ENCODE results near the gene TMEM151B.

The TMEM151B gene

DNA sequence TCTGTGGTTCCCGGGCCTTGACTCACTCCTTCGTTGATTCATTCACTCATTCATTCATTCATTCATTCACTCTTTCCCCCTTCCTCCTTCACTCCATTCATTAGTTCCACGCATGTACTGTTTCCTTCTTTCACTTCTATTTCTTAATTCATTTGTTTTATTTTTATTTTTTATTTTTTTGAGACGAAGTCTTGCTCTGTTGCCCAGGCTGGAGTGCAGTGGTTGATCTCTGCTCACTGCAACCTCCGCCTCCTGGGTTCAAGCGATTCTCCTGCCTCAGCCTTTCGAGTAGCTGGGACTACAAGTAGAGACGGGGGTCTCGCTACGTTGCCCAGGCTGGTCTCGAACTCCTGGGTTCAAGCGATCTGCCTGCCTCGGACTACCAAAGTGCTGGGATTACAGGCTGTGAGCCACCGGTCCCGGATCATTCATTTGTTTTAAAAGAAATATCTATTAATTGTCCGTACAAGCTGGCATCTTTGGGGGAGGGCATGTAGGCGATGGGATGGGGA, 4.5 kb upstream of the TMEM151B start:
- no peak for DNase-seq

DNA sequence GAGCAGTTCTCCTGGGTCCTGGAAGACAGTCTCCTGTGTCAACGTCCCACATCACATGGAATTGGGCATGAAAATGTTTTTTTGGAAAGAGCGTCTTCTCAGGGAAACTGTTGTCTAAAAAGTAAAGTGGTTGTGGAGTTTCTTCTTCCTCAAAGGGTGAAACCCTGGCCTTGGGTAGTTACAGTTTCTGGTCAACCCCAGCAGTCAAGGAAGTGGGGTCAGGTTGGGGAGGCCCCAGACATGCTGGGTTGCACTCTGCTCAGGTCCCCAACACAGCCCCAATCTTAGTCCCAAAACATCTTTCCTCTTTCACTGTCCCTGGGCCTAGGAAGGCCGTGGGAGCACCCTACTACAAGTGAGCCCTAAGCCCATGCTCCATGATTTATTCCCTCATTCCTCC, 3.9 kb upstream of the TMEM151B start:
- DNase-seq, result no peak

DNA sequence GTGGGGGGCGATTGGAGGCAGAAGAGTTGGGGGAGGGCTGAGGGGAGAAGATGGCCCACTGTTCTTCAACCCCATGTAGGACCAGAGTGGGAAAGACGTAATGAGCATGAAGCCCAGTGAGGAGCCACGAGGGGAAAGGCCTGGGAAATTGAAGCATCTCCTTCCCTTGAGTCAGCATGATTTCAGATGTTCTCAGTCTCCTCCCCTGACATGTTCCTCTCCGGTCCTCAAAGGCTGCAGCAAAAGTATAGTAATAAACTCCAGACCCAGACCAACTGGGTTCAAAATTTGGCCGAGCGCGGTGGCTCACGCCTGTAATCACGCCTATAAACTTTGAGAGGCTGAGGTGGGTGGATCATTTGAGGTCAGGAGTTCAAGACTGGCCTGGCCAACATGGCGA, 3.0 kb upstream of the TMEM151B start:
- DNase-seq, result no peak

DNA sequence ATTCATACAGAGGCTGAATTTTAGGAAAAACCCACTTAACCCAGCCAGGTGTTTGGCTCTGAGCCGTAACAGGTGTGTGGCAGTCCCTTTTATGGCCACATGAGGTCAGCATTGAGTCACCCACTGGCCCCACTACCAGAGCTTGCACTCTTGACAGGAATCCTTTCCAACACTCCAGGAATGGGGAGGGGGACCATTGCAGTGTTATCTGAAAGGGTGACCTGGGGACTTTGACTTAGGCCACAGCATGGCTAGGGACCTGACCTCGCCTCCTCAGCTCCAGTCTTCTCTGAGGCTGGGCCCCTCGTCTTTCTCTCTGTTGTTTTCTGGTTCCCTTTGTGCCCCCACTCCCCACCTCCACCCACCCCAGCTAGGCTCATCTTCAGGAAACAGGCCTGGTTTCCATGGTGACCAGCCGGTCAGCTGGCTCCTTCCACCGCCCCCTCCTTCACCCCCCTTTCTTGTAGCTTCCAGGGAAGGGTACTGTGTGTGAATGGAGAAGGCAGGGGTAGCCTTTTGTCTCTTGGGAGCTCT, 2.1 kb upstream of the TMEM151B start:
- no peak for DNase-seq

DNA sequence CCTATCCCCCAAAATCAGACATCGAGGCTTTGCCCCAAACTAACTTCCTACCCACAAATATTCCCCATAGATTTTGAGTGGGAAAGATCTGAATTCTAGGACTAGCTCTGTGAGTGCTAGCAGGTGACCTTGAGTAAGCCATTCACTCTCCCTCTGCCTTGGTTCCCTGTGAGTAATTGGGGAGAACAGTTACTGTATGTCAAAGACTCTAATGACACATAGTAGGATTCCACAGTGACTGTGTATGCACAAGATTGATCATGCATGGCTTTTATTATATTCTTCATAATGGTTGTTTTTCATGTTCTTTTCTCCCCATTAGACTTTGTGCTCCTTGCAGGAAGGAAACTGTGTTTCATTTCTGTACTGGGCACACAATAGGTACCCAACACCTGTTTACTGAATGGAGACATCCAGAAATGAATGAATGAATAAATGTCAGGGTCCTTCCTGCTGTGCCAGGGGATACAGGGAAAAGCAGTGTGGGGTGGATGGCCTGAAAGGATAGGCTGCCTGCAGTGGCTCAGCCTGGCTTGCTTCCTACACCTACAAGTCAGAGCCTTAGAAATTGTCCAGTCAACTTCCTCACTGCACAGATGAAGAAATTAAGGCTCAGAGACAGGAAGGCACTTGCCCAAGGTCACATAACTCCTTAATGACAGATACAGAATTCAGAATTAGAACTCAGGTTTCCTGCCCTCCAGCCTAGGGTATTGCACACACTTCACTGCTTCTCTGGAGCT, 901 bp upstream of the TMEM151B start:
- no peak for DNase-seq

DNA sequence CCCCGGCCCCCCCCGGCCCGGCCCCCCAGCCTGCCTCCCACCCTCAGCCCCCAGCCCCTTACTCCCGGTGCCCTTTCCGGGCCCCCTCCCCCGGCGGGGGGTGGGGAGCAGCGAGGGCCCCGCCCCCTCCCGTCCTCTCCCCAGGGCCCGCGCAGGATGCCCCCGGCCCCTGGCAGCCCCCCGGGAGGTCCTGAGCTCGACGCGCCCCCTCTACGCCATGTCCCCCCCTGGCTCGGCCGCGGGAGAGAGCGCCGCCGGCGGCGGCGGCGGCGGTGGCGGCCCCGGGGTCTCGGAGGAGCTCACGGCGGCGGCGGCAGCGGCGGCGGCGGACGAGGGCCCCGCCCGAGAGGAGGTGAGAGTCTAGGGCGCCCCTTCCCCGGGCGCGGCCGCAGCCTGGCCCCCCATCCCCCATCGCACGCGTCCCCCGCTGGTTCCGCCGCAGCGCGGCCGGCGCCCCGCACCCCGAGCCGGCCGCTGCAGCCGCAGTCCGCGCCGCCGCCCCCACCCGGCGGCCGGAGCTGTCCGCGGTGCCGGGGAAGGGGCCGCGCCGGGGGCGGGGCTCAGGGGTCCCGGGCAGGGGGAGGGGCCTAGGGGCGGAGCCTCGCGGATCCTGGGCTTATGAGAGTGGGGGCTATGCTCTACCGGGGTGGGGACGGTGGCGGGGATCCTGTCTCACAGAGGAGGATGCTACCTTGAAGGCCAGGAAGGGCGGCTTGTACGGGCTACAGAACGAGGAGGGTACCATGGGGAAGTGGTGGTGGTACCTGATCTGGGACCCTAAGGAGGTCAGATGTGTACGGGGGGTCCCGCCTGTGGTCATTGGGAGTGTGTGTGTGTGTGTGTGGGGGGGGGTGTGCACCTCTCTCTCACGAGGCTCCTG, 516 bp downstream of the TMEM151B start:
- no peak for DNase-seq

DNA sequence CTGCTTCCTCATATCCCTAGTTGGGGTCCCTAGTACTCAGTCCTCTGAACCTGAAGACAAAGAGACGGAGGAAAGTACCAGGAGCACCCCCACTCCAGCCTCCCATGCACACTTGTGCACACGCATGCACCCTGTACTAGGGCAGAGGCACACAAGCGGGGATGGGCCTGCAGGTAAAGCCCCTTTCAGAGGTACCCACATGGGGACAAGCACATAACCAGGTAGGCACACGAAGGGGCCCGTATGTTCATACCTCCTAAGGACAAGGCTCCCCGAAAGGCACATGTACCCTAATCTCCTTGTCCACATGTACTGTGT, 1.1 kb downstream of the TMEM151B start:
- DNase-seq, result no peak

DNA sequence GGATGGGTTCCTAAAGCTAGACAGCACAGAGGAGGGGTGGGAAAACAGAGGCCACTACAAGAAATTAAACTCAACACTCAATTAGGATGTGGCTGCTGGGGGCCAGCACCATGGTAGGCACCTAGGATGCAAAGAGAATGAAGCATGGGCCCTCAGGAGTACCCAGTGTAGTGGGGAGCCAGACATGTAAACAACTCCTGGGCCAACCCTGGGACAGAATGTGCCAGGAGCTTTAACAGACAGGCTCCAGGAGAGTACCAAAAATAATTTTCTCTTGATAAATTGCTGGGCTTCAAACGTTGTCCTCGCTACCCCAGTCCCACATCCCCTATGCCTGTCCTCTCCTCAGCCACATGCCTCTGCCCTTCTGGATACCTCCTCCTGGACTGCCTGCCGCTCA, 1.7 kb downstream of the TMEM151B start:
- no peak for DNase-seq

DNA sequence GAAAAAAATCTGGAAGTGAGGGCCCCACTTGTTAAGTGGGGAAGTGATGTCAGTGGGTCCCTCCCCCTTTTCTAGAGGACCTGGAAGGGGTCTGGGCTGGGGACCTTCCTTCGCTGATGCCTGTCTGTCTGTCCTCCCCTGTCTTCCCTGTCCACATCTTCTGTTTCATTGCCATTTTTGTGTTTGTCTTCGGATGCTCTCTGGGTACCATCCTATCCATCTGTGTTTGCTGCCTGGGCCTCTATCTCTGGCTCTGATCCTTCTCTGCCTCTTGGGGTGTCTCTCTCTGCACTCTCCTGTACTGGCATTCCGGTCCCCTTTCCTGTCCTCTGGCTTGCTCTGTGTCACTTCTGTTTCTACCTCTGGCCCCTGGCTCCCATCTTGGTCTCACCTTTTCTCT, 2.3 kb downstream of the TMEM151B start:
- no peak for DNase-seq

DNA sequence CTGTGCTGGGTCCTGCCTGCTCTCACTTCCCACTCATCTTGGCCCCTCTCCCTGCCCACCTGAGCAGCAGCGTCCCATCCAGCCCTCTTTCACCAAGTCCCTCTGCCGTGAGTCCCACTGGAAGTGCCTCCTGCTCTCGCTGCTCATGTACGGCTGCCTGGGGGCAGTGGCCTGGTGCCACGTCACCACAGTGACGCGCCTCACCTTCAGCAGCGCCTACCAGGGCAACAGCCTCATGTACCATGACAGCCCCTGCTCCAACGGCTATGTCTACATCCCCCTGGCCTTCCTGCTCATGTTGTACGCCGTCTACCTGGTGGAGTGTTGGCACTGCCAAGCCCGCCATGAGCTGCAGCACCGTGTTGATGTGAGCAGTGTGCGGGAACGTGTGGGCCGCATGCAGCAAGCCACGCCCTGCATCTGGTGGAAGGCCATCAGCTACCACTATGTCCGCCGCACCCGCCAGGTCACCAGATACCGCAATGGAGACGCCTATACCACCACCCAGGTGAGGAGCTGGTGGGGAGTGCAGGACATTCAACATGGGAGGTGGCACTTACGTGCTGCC, 2.8 kb downstream of the TMEM151B start:
- DNase-seq, result no peak

DNA sequence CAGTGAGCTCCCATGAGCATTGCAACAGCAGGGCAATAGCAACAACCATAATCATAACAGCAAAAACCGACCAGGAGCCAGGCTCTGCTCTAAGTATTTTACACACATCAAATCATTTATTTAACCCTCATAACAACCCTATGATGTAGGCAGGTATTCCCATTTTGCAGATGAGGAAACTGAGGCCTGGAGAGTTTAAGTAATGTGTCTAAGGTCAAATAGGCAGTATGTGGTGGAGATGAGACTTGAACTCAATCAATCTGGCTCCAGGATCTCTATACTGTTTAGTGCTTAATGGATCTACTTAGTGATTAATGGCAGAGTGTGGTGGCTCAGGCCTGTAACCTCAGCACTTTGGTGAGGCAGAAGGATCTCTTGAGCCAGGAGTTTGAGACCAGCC, 3.4 kb downstream of the TMEM151B start:
- DNase-seq, result no peak

DNA sequence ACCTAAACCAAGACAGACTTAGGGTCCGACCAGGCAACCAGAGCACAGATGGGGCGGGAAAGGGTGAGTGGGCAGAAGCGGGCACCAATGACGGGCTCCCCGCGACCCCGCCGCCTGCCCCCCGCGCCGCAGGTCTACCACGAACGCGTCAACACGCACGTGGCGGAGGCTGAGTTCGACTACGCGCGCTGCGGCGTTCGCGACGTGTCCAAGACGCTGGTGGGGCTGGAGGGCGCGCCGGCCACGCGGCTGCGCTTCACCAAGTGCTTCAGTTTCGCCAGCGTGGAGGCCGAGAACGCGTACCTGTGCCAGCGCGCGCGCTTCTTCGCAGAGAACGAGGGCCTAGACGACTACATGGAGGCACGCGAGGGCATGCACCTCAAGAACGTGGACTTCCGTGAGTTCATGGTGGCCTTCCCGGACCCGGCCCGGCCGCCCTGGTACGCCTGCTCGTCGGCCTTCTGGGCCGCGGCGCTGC, 5.1 kb downstream of the TMEM151B start:
- no peak for DNase-seq

DNA sequence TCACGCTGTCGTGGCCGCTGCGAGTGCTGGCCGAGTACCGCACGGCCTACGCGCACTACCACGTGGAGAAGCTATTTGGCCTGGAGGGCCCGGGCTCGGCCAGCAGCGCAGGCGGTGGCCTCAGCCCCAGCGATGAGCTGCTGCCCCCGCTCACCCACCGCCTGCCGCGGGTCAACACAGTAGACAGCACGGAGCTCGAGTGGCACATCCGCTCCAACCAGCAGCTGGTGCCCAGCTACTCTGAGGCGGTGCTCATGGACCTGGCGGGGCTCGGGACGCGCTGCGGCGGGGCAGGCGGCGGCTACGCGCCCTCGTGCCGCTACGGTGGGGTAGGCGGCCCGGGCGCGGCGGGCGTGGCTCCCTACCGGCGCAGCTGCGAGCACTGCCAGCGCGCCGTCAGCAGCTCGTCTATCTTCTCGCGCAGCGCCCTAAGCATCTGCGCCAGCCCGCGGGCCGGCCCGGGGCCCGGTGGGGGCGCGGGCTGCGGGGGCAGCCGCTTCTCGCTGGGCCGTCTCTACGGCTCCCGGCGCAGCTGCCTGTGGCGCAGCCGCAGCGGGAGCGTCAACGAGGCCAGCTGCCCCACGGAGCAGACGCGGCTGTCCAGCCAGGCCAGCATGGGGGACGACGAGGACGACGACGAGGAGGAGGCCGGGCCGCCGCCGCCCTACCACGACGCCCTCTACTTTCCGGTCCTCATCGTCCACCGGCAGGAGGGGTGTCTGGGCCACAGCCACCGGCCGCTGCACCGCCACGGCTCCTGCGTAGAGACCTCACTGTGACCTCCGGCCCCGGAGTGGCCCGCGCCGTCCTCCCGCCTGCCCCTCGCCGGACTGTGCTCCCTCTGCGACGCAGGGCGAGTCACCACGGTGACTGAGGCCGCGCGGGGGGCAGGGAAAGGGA, 5.7 kb downstream of the TMEM151B start:
- no peak for DNase-seq

DNA sequence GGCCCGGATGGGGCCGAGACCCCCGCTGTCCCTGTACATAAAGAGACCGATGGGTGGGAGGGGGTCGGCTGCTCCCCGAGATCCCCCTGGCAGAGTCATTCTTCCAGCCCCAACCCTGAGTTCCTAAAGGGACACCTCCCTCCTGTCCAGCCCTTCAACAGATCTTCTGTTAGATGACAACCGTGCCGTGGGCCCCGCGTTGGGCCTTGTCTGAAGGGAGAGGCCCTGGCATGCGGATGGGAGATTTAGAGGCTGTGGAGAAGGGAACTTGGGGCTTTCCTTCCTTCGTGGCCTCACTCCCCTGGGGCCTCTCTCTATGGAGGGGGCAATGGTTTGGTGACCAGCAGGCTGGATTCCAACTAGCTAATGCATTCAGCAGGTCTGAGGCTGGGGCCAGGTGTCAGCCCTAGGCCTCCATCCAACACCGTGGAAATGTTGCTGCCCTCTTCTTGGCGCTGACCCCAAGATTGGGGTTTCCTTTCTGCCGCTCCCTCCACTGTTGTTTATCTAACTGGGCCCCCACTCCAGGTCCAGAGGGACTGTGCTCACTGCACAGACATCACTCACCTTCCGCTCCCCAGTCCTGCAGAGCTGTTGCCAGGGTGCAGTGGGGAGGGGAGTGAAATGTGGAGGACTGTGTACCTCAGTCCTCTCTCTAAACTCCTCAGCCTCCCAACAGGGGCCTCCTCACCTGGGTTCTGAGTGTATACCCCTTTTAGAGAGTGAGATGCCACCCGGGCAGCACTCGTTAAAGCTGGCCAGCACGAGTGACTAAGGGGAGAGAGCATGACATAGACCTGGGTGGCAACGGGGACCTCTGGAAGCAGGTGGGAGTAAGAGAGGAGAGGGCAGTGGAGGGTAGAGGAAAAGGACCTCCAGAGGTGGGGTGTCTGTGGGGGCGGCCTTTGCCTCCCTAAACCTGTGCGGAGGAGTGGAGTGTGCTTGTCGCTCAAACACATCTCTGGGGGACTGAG, 6.7 kb downstream of the TMEM151B start:
- no peak for DNase-seq

DNA sequence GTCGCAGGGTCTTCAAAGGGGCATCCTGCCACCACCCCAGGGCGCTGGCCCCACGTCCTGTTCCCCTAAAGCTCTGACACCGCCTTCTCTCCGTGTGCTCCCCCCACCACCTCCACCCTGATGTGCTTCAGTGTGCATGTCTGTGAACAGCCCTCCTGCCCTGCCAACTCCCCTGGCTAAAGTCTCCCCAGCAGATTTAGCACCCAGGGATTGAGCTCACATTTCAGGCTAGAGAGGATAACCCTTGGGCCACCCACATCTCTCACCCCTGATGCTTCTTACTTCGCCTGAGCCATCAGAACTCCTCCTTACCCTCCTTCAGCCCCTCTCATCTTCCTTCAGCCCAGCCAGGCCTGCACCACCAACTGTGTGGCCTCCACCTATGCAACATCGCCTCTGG, 7.5 kb downstream of the TMEM151B start:
- DNase-seq, result no peak

DNA sequence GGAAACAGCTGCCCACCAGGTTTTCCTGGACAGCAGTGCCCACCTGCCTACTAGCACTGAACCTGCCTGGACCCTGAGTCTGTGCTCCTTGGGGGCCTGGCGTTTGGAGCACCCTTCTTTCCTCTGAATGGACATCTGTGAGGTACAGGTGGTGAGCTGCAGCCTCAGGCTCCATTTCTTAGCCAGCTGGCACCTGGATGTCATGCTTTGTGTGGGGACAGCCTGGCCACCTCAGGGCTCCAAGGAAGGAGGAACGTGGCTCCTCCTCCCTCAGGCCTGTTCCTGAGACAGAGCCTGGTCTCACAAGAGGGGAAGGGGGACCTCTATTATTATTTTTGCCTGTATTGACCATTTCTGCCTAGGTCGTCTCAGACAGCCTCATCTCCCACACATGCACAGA, 8.1 kb downstream of the TMEM151B start:
- no peak for DNase-seq

DNA sequence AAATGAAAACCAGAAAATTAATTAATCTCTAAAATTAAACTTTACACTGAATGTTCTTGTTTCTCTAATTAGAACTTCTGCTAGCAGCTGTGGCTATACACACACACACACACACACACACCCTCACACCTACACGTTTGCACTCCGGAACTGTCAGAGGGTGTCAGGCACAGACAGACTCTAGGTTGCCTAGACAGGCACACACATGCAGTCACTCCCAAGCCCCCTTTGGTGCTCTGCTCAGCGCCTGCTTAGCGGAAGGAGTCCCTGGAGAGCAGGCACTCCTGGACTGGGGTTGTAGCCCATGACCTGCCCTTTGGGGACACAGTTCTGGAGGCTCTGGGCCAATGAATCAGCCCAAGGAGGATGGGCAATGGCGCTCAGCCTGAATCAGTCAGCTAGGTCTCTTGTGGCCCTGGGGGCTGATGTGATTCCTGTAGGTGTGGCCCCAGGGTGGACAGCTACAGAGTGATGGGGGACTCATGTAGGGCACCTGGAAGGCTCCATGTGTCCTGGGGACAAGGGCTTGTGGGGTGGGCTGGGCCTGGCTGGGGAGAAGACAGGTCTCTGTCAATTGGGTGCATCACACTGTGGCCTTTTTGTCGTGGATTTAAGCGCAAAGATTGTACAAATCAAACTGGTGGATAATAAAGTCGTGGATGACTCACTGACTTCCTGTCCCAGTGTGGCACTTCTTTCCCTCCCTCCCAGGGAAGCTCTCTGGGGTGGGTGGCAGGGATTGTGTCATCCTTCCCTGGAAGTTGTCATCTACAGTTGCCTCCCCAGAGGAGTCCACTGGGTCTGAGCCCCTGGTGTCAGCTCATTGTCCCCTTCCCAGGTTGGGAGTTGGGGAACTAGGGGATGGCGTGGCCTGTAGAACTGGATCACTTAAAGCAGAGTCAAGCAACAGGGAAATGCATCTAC, 8.8 kb downstream of the TMEM151B start:
- peak; percentile 33 for DNase-seq

DNA sequence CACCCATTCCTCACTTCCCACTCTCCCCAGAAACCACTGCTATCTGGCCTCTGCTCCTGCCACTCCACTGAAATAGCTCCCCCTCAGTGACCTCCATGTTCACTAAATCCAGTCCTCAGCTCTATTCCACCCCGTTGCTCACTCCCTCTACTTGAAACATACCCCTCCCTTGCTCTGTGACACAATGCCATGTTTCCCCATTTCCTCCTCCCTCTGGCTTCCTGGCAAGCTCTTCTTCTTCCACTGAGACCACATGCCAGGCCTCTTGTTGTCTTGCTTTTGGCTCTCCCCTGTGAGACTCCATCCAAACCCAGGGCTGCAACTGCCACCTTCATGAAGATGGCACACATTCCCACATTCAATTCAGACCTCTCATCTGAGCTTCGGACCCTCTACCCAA, 13.9 kb downstream of the TMEM151B start:
- DNase-seq, result no peak

DNA sequence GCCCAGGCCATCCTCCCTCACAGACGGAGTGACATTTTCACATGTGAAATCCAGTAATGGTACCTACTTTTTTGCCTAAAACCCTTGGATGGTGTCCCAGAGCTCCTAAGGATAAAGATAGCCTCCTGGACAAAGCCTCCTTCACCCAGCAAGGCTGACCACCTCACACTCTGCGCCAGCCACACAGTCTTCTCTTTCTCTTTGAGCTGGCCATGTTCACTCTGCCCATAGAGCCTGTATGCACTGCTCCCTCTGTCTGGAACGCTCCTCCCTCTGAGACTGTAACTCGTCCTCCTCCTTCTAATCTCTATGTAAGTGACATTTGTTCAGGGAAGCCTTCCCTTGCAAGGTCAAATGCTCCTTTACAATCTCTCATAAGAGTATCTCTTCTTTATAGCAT, 14.6 kb downstream of the TMEM151B start:
- no peak for DNase-seq
